GM12878 (cell line): ENCODE data around the gene TBC1D24. TPM values are rescaled to one million over a fixed set of nuclear protein-coding genes. Genes with fewer than 3 reads are reported as not detected.

ENCODE experiments used
- BRCA1 ChIP-seq: IDR thresholded peaks from 2 replicates; pipeline ENCODE4 v1.6.1; 2011; ENCODE audit warnings: low read depth, low read length, improper control_type of control experiment
- CTCF ChIP-seq, 3 experiments: IDR thresholded peaks in 2 of 3; conservative IDR thresholded peaks in 1 of 3; 2 replicates each; pipeline ENCODE4 v1.5.1; 2011; ENCODE audit warnings: low read depth in 3 of 3, low read length in 3 of 3, mild to moderate bottlenecking in 3 of 3, control low read depth in 2 of 3, moderate library complexity in 2 of 3, inconsistent platforms in 1 of 3, mixed read lengths in 1 of 3; ENCODE audit not compliant: control insufficient read depth in 2 of 3, insufficient read depth in 1 of 3; ENCODE audit errors: extremely low read depth in 1 of 3
- MXI1 ChIP-seq: fragments of 150-350 bp; IDR thresholded peaks from 2 replicates; pipeline ENCODE4 v1.6.1; 2011; ENCODE audit warnings: low read depth, mild to moderate bottlenecking, inconsistent platforms, low read length, improper control_type of control experiment
- PKNOX1 ChIP-seq: fragments of 450-650 bp; IDR thresholded peaks from 2 replicates; pipeline ENCODE4 v1.6.1; 2016; ENCODE audit warnings: mild to moderate bottlenecking
- RAD21 ChIP-seq: IDR thresholded peaks from 2 replicates; pipeline ENCODE4 v1.6.1; 2011; ENCODE audit warnings: mild to moderate bottlenecking, low read depth, low read length, moderate library complexity; ENCODE audit not compliant: insufficient read depth
- RAD51 ChIP-seq: fragments of 450-650 bp; IDR thresholded peaks from 2 replicates; pipeline ENCODE4 v1.6.1; 2016; ENCODE audit warnings: moderate library complexity, mild to moderate bottlenecking, inconsistent platforms
- RELB ChIP-seq: fragments of 450-650 bp; IDR thresholded peaks from 2 replicates; pipeline ENCODE4 v1.6.1; 2017; ENCODE audit warnings: low read depth, mild to moderate bottlenecking, moderate library complexity
- SIN3A ChIP-seq: IDR thresholded peaks from 2 replicates; pipeline ENCODE4 v1.6.1; 2012; ENCODE audit warnings: low read depth, low read length, improper control_type of control experiment
- polyA plus RNA-seq, 11 experiments: library from polyadenylated mRNA; depleted of rRNA in 4 of 11; unstranded in 6 of 11; stranded (reverse) in 5 of 11; fragments of >200 nt; fragmentation: Nextera tagmentation in 4 of 11; fragmentation: Illumina TruSeq in 1 of 11; extraction: Ambion mirVana in 4 of 11; extraction: Trizol in 1 of 11; gene quantifications; 1 replicate in 1 of 11; 2 replicates in 10 of 11; pipeline versions ENCODE4 v1.2.1 to v1.2.3, GENCODE V29; 2011 to 2016; ENCODE audit warnings: inconsistent platforms in 2 of 11, missing spikeins in 2 of 11, low read depth in 1 of 11
- total RNA-seq, 4 experiments: library from RNA; depleted of rRNA in 3 of 4; stranded (reverse); fragments of >200 nt in 3 of 4; fragmentation: Illumina TruSeq in 1 of 4; extraction: Trizol in 1 of 4; gene quantifications; 2 replicates each; pipeline versions ENCODE4 v1.2.1 to v1.2.3, GENCODE V29; 2013 to 2021

Gene TBC1D24
- total and polyA plus RNA-seq, 10 of the 15 experiments (the other 5 are each of a cell fraction or from before 2014, with no cell fraction given), result 1.1 to 9.6 (median 4.5) TPM

GRCh38 chr16:2507052-2507659, 32.2 kb downstream of the TBC1D24 start (continued):
- peak; percentile 53 for TF ChIP-seq RELB
- TF ChIP-seq MXI1, result peak; percentile 31; the same call in 1 of the 2 replicates
- TF ChIP-seq BRCA1, result no peak
- peak; percentile 26 to 44 (median 39); a peak in 4 of 6 replicates for TF ChIP-seq CTCF (IDR thresholded peaks at IDR 0.05 in 2 of 3, conservative IDR thresholded peaks at IDR 0.05 in 1 of 3; ENCODE audit: control insufficient read depth in 2 of 3, extremely low read depth in 1 of 3, insufficient read depth in 1 of 3, low read depth in 3 of 3, low read length in 3 of 3)
- TF ChIP-seq RAD21, result 0 out of 2 replicates have a peak, but pooled peaks have one; percentile 6
- TF ChIP-seq PKNOX1, result 0 out of 2 replicates have a peak, but pooled peaks have one; percentile 26
- peak; percentile 92 for TF ChIP-seq RAD51
- TF ChIP-seq SIN3A, result no peak
